K562 (cell line): Measurements from ENCODE around the gene TNC. TPM values are rescaled to one million over a fixed set of nuclear protein-coding genes. Genes with fewer than 3 reads are reported as not detected.

Source experiments
- GTF2F1 ChIP-seq: IDR thresholded peaks from 2 replicates; pipeline ENCODE4 v1.6.1; 2011; ENCODE audit warnings: low read depth, low read length, improper control_type of control experiment
- HDGF ChIP-seq: fragments of 450-650 bp; IDR thresholded peaks from 2 replicates; pipeline ENCODE4 v1.6.1; 2016
- MCM5 ChIP-seq: fragments of 450-650 bp; IDR thresholded peaks from 2 replicates; pipeline ENCODE4 v1.6.1; 2016; ENCODE audit warnings: low read depth
- MGA ChIP-seq: fragments of 450-650 bp; IDR thresholded peaks from 2 replicates; pipeline ENCODE4 v1.6.1; 2016; ENCODE audit warnings: mild to moderate bottlenecking, moderate library complexity
- NR1H2 ChIP-seq: sonication (generic); formaldehyde crosslinking; IDR thresholded peaks from 2 replicates; pipeline ENCODE4 v1.4.0; 2020; ENCODE audit warnings: mild to moderate bottlenecking, missing genetic modification reagents
- NR2C1 ChIP-seq, 2 experiments: fragments of 450-650 bp; IDR thresholded peaks; 2 replicates each; pipeline ENCODE4 v1.6.1; 2017; ENCODE audit warnings: mild to moderate bottlenecking in 2 of 2, antibody characterized with exemption in 1 of 2, inconsistent platforms in 1 of 2, missing compliant biosample characterization in 1 of 2, missing genetic modification characterization in 1 of 2
- SAFB2 ChIP-seq: fragments of 200-400 bp; formaldehyde crosslinking; IDR thresholded peaks from 2 replicates; pipeline ENCODE4 v1.6.1; 2018; ENCODE audit warnings: borderline replicate concordance, low read length, low read depth, moderate library complexity; ENCODE audit not compliant: severe bottlenecking
- SMARCB1 ChIP-seq: IDR thresholded peaks from 2 replicates; pipeline ENCODE4 v1.6.1; 2011; ENCODE audit warnings: improper control_type of control experiment, low read depth; ENCODE audit not compliant: insufficient read length
- ZKSCAN3 ChIP-seq: fragments of 250-450 bp; sonication (Bioruptor Pico); IDR thresholded peaks from 2 replicates; pipeline ENCODE4 v1.4.0; 2020
- ZNF121 ChIP-seq: sonication (generic); formaldehyde crosslinking; conservative IDR thresholded peaks from 2 replicates; pipeline ENCODE4 v1.8.0; 2022; ENCODE audit warnings: missing genetic modification reagents
- ZSCAN32 ChIP-seq: fragments of 450-650 bp; formaldehyde crosslinking; IDR thresholded peaks from 2 replicates; pipeline ENCODE4 v1.4.0; 2020; ENCODE audit warnings: mild to moderate bottlenecking, moderate library complexity
- polyA plus RNA-seq, 8 experiments: library from polyadenylated mRNA; depleted of rRNA in 4 of 8; stranded (reverse) in 5 of 8; unstranded in 3 of 8; fragments of >200 nt; fragmentation: Nextera tagmentation in 2 of 8; fragmentation: Illumina TruSeq in 1 of 8; extraction: Ambion mirVana in 2 of 8; extraction: Trizol in 1 of 8; gene quantifications; 2 replicates each; pipeline versions ENCODE4 v1.2.1 to v1.2.3, GENCODE V29; 2011 to 2014; ENCODE audit warnings: inconsistent platforms in 1 of 8, missing spikeins in 1 of 8
- total RNA-seq, 7 experiments: library from RNA; depleted of rRNA in 6 of 7; stranded (reverse); fragments of >200 nt in 6 of 7; fragmentation: Illumina TruSeq in 2 of 7; extraction: Trizol in 2 of 7; gene quantifications; 2 replicates each; pipeline versions ENCODE4 v1.2.1 to v1.2.3, GENCODE V29; 2011 to 2021; ENCODE audit warnings: low replicate concordance in 1 of 7
- TF ChIP-seq, protein P1 (sequence below): conservative IDR thresholded peaks from 2 replicates; pipeline ENCODE4 v1.6.1; 2011; ENCODE audit warnings: low read depth, mild to moderate bottlenecking, low read length; ENCODE audit not compliant: control insufficient read depth

Gene TNC
- total and polyA plus RNA-seq, 9 of the 15 experiments (the other 6 are each of a cell fraction or from before 2014, with no cell fraction given), result under 0.01 to 0.29 TPM; not detected in 7

- TF ChIP-seq MGA (no peak; the same call in 1 of the 2 replicates), GTF2F1 (no peak), MCM5 (no peak), HDGF (no peak), ZKSCAN3 (CRISPR knock-in tag) (no peak), NR2C1 (IDR thresholded peaks at IDR 0.05) (no peak), NR2C1 (tag; IDR thresholded peaks at IDR 0.05) (peak; percentile 6; the same call in 1 of the 2 replicates), ZNF121 (CRISPR knock-in tag) (no peak), SMARCB1 (no peak), SAFB2 (no peak), ZSCAN32 (CRISPR knock-in tag) (peak; percentile 57; the same call in 1 of the 2 replicates), NR1H2 (CRISPR knock-in tag) (no peak)
- TF ChIP-seq, protein P1, sequence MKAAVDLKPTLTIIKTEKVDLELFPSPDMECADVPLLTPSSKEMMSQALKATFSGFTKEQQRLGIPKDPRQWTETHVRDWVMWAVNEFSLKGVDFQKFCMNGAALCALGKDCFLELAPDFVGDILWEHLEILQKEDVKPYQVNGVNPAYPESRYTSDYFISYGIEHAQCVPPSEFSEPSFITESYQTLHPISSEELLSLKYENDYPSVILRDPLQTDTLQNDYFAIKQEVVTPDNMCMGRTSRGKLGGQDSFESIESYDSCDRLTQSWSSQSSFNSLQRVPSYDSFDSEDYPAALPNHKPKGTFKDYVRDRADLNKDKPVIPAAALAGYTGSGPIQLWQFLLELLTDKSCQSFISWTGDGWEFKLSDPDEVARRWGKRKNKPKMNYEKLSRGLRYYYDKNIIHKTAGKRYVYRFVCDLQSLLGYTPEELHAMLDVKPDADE, result no peak
Observed at GRCh38 chr9:115035841-115036612, 81.9 kb downstream of the TNC start (continued).
